Measurements from ENCODE around the gene DPP6. TPM values are rescaled to one million over a fixed set of nuclear protein-coding genes. Genes with fewer than 3 reads are reported as not detected.

DPP6 gene
- total RNA-seq, 1 experiment from 2014 or later, result not detected

DNA sequence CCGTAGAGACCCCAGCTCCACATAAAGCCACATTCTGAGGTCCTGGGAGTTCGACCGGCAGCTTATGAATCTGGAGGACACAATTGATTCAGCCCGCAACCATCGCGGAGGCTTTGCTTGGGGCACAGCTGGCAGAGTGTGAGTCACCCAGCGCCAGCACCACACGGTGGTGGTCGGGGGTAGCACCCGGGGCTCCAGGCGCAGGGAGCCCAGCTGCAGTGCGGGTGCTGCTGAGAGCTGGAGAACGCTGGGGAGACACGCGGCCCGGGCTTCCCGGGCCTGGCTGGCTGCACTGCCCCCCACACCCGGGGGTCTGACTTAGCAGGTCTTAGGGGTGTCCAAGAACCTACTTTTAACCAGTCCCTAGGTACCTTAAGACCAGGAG is 862.8 kb downstream of the DPP6 start:
- ChIA-PET POLR2A (no interaction called here), CTCF (no interaction called here)
- no peak for ATAC-seq
- in situ Hi-C loops (cut with HindIII; ENCODE audit: low pct_unique_long_range_greater_than_20kb, low sequenced_read_pairs) (no loop called here), intact Hi-C loops (cut with micrococcal nuclease; ENCODE audit: unreplicated experiment) (no loop called here)
- Histone ChIP-seq H3K27ac (ENCODE audit: low read length) (no peak overlapping the region), H3K27me3 (ENCODE audit: control insufficient read depth, insufficient read depth, low read length) (0 out of 2 replicates have a peak, but pooled peaks cover 2% of the 10 kb centered on the region), H3K4me3 (ENCODE audit: low read depth in 2 of 2, low read length in 2 of 2) (no peak overlapping the region), H3K36me3 (ENCODE audit: control insufficient read depth, insufficient read depth, low read length) (no peaks in the 10 kb centered on the region), H3K9me3 (ENCODE audit: control insufficient read depth, insufficient read depth, low read depth, low read length) (no peaks in the 10 kb centered on the region), H3K4me1 (ENCODE audit: control insufficient read depth, insufficient read depth, low read length) (no peaks in the 10 kb centered on the region; the same call in 1 of the 2 replicates)
- no peak for TF ChIP-seq SIN3A (IDR thresholded peaks at IDR 0.05; ENCODE audit: borderline replicate concordance, insufficient read depth, low read depth, low read length)
- TF ChIP-seq, protein P1, sequence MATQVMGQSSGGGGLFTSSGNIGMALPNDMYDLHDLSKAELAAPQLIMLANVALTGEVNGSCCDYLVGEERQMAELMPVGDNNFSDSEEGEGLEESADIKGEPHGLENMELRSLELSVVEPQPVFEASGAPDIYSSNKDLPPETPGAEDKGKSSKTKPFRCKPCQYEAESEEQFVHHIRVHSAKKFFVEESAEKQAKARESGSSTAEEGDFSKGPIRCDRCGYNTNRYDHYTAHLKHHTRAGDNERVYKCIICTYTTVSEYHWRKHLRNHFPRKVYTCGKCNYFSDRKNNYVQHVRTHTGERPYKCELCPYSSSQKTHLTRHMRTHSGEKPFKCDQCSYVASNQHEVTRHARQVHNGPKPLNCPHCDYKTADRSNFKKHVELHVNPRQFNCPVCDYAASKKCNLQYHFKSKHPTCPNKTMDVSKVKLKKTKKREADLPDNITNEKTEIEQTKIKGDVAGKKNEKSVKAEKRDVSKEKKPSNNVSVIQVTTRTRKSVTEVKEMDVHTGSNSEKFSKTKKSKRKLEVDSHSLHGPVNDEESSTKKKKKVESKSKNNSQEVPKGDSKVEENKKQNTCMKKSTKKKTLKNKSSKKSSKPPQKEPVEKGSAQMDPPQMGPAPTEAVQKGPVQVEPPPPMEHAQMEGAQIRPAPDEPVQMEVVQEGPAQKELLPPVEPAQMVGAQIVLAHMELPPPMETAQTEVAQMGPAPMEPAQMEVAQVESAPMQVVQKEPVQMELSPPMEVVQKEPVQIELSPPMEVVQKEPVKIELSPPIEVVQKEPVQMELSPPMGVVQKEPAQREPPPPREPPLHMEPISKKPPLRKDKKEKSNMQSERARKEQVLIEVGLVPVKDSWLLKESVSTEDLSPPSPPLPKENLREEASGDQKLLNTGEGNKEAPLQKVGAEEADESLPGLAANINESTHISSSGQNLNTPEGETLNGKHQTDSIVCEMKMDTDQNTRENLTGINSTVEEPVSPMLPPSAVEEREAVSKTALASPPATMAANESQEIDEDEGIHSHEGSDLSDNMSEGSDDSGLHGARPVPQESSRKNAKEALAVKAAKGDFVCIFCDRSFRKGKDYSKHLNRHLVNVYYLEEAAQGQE (IDR thresholded peaks at IDR 0.05; ENCODE audit: insufficient read depth in 1 of 2, low read depth in 2 of 2, low read length in 1 of 2), result no peak
- no peak for TF ChIP-seq TCF7L2 (IDR thresholded peaks at IDR 0.05; ENCODE audit: low read depth, low read length)
- TF ChIP-seq, protein P2, sequence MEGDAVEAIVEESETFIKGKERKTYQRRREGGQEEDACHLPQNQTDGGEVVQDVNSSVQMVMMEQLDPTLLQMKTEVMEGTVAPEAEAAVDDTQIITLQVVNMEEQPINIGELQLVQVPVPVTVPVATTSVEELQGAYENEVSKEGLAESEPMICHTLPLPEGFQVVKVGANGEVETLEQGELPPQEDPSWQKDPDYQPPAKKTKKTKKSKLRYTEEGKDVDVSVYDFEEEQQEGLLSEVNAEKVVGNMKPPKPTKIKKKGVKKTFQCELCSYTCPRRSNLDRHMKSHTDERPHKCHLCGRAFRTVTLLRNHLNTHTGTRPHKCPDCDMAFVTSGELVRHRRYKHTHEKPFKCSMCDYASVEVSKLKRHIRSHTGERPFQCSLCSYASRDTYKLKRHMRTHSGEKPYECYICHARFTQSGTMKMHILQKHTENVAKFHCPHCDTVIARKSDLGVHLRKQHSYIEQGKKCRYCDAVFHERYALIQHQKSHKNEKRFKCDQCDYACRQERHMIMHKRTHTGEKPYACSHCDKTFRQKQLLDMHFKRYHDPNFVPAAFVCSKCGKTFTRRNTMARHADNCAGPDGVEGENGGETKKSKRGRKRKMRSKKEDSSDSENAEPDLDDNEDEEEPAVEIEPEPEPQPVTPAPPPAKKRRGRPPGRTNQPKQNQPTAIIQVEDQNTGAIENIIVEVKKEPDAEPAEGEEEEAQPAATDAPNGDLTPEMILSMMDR (IDR thresholded peaks at IDR 0.05), result no peak
- TF ChIP-seq POLR2AphosphoS5 (IDR thresholded peaks at IDR 0.05; ENCODE audit: low read depth, low read length), result no peak
- no TSS peak for BruUV-seq (replicated peaks)
- DNase-seq (ENCODE audit: low read depth, low spot score), result no peak

DNA sequence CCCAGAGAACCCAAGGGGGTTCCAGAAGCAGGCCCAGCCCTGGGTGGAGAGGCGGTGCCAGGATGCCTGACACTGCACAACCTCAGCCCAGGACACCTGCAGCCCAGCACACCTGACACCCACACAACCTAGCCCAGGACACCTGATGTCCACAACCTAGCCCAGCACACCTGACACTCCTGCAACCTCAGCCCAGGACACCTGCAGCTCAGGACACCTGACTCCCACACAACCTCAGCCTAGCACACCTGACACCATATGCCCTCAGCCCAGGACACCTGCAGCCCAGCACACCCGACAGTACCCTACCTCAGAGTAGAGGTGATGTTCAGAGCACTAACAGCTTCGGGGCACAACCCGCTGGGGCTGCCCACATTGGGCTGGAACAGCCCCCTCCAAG is 863.4 kb downstream of the DPP6 start:
- POLR2A ChIA-PET, result no interaction called here
- Histone ChIP-seq H3K36me3 (ENCODE audit: control insufficient read depth, insufficient read depth, low read length) (no peaks in the 10 kb centered on the region), H3K4me3 (ENCODE audit: low read depth in 2 of 2, low read length in 2 of 2) (no peak overlapping the region), H3K4me1 (ENCODE audit: control insufficient read depth, insufficient read depth, low read length) (no peaks in the 10 kb centered on the region; the same call in 1 of the 2 replicates), H3K9me3 (ENCODE audit: control insufficient read depth, insufficient read depth, low read depth, low read length) (no peaks in the 10 kb centered on the region), H3K27ac (ENCODE audit: low read length) (no peak overlapping the region), H3K27me3 (ENCODE audit: control insufficient read depth, insufficient read depth, low read length) (0 out of 2 replicates have a peak, but pooled peaks cover 2% of the 10 kb centered on the region)
- in situ Hi-C loops (cut with HindIII; ENCODE audit: low pct_unique_long_range_greater_than_20kb, low sequenced_read_pairs) (no loop called here), intact Hi-C loops (cut with micrococcal nuclease; ENCODE audit: unreplicated experiment) (no loop called here)
- TF ChIP-seq POLR2AphosphoS5 (IDR thresholded peaks at IDR 0.05; ENCODE audit: low read depth, low read length), result no peak
- TF ChIP-seq, protein P1 (IDR thresholded peaks at IDR 0.05; ENCODE audit: insufficient read depth in 1 of 2, low read depth in 2 of 2, low read length in 1 of 2), result no peak
- no peak for TF ChIP-seq TCF7L2 (IDR thresholded peaks at IDR 0.05; ENCODE audit: low read depth, low read length)
- no peak for TF ChIP-seq SIN3A (IDR thresholded peaks at IDR 0.05; ENCODE audit: borderline replicate concordance, insufficient read depth, low read depth, low read length)
- TF ChIP-seq, protein P2 (IDR thresholded peaks at IDR 0.05), result no peak
- CTCF ChIA-PET, result no interaction called here
- no peak for DNase-seq (ENCODE audit: low read depth, low spot score)
- no TSS peak for BruUV-seq (replicated peaks)
- ATAC-seq, result no peak

Data from Panc1 (cell line).